ENCODE data around the gene ZNF384. TPM values are rescaled to one million over a fixed set of nuclear protein-coding genes. Genes with fewer than 3 reads are reported as not detected.

The ZNF384 gene
- total RNA-seq, 1 donor from 2014 or later: 53.6 TPM

- intact Hi-C loops (cut with DNase I): no loop called here
- H3K27me3 ChIP-seq: no peaks in the 10 kb centered on the region
Measured at GRCh38 chr12:6620885-6621274, 68.3 kb downstream of the ZNF384 start.

GRCh38 chr12:6620137-6620884 is 68.9 kb downstream of the ZNF384 start:
- Histone ChIP-seq H3K9me3 (no peaks in the 10 kb centered on the region), H3K27ac (no peak overlapping the region), H3K27me3 (no peaks in the 10 kb centered on the region), H3K36me3 (no peaks in the 10 kb centered on the region), H3K4me1 (peaks cover 12% of the 10 kb centered on the region), H3K4me3 (peak overlapping the region; percentile 23)
- intact Hi-C loops (cut with DNase I): no loop called here
- ATAC-seq: peak; percentile 77
- DNase-seq: peak; percentile 79
- TF ChIP-seq, protein P1, sequence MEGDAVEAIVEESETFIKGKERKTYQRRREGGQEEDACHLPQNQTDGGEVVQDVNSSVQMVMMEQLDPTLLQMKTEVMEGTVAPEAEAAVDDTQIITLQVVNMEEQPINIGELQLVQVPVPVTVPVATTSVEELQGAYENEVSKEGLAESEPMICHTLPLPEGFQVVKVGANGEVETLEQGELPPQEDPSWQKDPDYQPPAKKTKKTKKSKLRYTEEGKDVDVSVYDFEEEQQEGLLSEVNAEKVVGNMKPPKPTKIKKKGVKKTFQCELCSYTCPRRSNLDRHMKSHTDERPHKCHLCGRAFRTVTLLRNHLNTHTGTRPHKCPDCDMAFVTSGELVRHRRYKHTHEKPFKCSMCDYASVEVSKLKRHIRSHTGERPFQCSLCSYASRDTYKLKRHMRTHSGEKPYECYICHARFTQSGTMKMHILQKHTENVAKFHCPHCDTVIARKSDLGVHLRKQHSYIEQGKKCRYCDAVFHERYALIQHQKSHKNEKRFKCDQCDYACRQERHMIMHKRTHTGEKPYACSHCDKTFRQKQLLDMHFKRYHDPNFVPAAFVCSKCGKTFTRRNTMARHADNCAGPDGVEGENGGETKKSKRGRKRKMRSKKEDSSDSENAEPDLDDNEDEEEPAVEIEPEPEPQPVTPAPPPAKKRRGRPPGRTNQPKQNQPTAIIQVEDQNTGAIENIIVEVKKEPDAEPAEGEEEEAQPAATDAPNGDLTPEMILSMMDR (IDR thresholded peaks at IDR 0.05): peak; percentile 54

More at GRCh38 chr12:6620885-6621274, 68.3 kb downstream of the ZNF384 start:
- ATAC-seq: no peak
- Histone ChIP-seq H3K9me3 (no peaks in the 10 kb centered on the region), H3K36me3 (no peaks in the 10 kb centered on the region), H3K4me3 (peak overlapping the region; percentile 23), H3K4me1 (peaks cover 12% of the 10 kb centered on the region), H3K27ac (no peak overlapping the region)
- no peak for DNase-seq
- TF ChIP-seq, protein P1 (IDR thresholded peaks at IDR 0.05): no peak

- Histone ChIP-seq H3K27me3 (no peaks in the 10 kb centered on the region), H3K9me3 (no peaks in the 10 kb centered on the region), H3K36me3 (no peaks in the 10 kb centered on the region), H3K4me1 (peaks cover 20% of the 10 kb centered on the region), H3K4me3 (no peak overlapping the region), H3K27ac (no peak overlapping the region)
- TF ChIP-seq, protein P1 (IDR thresholded peaks at IDR 0.05): no peak
- intact Hi-C loops (cut with DNase I): no loop called here
- no peak for ATAC-seq
- no peak for DNase-seq
Measured at GRCh38 chr12:6618483-6619225, 70.5 kb downstream of the ZNF384 start.

Other genes with a start within 250 kb of the ZNF384 start
- gene CD27, start 244.4 kb downstream of the ZNF384 start, total RNA-seq: 1.5 TPM
- gene TAPBPL, start 237.3 kb downstream of the ZNF384 start, total RNA-seq: 28.4 TPM
- gene VAMP1, start 218.7 kb downstream of the ZNF384 start, total RNA-seq: 6.3 TPM
- 114 TPM for gene MRPL51, start 196.1 kb downstream of the ZNF384 start, total RNA-seq
- 26.7 TPM for gene NCAPD2, start 195.3 kb downstream of the ZNF384 start, total RNA-seq
- 736 TPM for gene GAPDH, start 154.9 kb downstream of the ZNF384 start, total RNA-seq
- 23.5 TPM for gene IFFO1, start 133.3 kb downstream of the ZNF384 start, total RNA-seq
- gene NOP2, start 121.1 kb downstream of the ZNF384 start, total RNA-seq: 32.2 TPM
- gene CHD4, start 82.0 kb downstream of the ZNF384 start, total RNA-seq: 160 TPM
- 2.5 TPM for gene LPAR5, start 53.4 kb downstream of the ZNF384 start, total RNA-seq
- 3.8 TPM for gene ACRBP, start 41.9 kb downstream of the ZNF384 start, total RNA-seq
- gene ING4, start 26.3 kb downstream of the ZNF384 start, total RNA-seq: 38.0 TPM
- gene PIANP, start 11.4 kb upstream of the ZNF384 start, total RNA-seq: 0.20 TPM
- 57.9 TPM for gene COPS7A, start 34.7 kb upstream of the ZNF384 start, total RNA-seq
- gene MLF2, start 63.8 kb upstream of the ZNF384 start, total RNA-seq: 118 TPM
- gene PTMS, start 77.0 kb upstream of the ZNF384 start, total RNA-seq: 323 TPM
- gene LAG3, start 83.1 kb upstream of the ZNF384 start, total RNA-seq: 1.5 TPM
- 67.6 TPM for gene CD4, start 100.2 kb upstream of the ZNF384 start, total RNA-seq
- 17.1 TPM for gene GPR162, start 132.4 kb upstream of the ZNF384 start, total RNA-seq
- 9.7 TPM for gene P3H3, start 139.0 kb upstream of the ZNF384 start, total RNA-seq
- gene GNB3, start 151.6 kb upstream of the ZNF384 start, total RNA-seq: 0.32 TPM
- gene CDCA3, start 161.9 kb upstream of the ZNF384 start, total RNA-seq: 1.1 TPM
- gene USP5, start 162.8 kb upstream of the ZNF384 start, total RNA-seq: 63.9 TPM
- 280 TPM for gene TPI1, start 178.2 kb upstream of the ZNF384 start, total RNA-seq
- gene SPSB2, start 183.9 kb upstream of the ZNF384 start, total RNA-seq: 30.2 TPM
- 13.3 TPM for gene LRRC23, start 215.4 kb upstream of the ZNF384 start, total RNA-seq
- gene ENO2, start 225.2 kb upstream of the ZNF384 start, total RNA-seq: 41.8 TPM
- 149 TPM for gene ATN1, start 238.6 kb upstream of the ZNF384 start, total RNA-seq

All from upper lobe of right lung (tissue), 1 donor.